ENCODE data around the gene SYCE1L.
A peak's percentile ranks its signal among the peaks of the same experiment; 100 is the strongest.

SYCE1L gene

DNA sequence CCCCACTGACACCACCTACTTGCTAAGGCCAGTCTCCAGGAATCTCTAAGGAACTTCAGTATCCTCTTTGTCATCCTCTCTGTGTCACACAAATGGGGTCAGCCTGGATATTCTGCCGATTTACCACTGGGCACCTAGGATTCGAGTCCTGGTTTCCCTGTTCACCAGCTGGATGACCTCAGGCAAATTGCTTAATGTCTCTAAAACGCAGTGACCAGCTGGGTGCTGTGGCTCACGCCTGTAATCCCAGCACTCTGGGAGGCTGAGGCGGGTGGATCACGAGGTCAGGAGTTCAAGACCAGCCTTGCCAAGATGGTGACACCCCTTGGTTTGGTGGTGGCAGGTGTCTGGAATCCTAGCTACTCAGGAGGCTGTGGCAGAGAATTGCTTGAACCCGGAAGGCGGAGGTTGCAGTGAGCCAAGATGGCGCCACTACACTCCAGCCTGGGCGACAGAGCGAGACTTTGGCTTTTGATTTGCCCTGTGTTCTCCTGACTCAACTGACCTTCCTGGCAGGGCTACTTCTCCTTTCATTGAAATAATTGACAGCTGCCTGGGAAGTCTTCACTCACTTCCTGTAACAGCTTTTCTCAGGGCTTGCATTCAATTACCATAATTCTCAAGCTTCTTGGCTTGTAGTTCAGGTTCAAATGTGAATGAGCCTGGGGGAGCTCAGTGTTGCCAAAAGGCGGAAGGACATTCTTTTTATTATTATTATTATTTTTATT lies 15.4 kb downstream of the SYCE1L start:
- TF ChIP-seq TAF1 (IDR thresholded peaks at IDR 0.05; ENCODE audit: borderline replicate concordance, insufficient read depth, low read length) (no peak), POLR2AphosphoS5 (IDR thresholded peaks at IDR 0.05; ENCODE audit: low read depth, low read length) (0 out of 2 replicates have a peak, but pooled peaks have one; percentile 11)

DNA sequence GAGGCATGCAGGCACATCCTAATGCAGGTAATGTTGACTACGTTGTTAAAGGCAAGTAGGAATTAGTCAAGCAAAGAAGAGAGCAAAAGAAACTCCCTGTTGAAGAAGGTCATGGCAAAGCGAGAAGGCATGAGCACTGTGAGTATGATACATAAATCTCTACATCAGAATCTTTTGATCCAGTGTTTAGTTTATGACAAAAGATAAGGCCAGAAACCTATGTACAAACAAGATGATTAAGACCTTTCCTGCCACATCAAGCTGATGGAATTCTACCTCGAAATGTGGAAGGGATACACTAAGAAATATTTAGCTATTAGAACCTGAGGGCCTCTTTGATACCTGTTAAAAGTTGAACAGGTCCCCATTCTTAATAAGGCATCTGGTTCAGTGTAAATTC lies 20.2 kb downstream of the SYCE1L start:
- TF ChIP-seq FOXP2 (optimal IDR thresholded peaks at IDR 0.05; ENCODE audit: borderline replicate concordance, extremely low read depth, extremely low read length, insufficient read depth) (no peak), TAF1 (IDR thresholded peaks at IDR 0.05; ENCODE audit: borderline replicate concordance, insufficient read depth, low read length) (no peak), POLR2AphosphoS5 (IDR thresholded peaks at IDR 0.05; ENCODE audit: low read depth, low read length) (no peak), SIN3A (IDR thresholded peaks at IDR 0.05; ENCODE audit: borderline replicate concordance, insufficient read depth, low read length) (no peak)
- TF ChIP-seq, protein P1, sequence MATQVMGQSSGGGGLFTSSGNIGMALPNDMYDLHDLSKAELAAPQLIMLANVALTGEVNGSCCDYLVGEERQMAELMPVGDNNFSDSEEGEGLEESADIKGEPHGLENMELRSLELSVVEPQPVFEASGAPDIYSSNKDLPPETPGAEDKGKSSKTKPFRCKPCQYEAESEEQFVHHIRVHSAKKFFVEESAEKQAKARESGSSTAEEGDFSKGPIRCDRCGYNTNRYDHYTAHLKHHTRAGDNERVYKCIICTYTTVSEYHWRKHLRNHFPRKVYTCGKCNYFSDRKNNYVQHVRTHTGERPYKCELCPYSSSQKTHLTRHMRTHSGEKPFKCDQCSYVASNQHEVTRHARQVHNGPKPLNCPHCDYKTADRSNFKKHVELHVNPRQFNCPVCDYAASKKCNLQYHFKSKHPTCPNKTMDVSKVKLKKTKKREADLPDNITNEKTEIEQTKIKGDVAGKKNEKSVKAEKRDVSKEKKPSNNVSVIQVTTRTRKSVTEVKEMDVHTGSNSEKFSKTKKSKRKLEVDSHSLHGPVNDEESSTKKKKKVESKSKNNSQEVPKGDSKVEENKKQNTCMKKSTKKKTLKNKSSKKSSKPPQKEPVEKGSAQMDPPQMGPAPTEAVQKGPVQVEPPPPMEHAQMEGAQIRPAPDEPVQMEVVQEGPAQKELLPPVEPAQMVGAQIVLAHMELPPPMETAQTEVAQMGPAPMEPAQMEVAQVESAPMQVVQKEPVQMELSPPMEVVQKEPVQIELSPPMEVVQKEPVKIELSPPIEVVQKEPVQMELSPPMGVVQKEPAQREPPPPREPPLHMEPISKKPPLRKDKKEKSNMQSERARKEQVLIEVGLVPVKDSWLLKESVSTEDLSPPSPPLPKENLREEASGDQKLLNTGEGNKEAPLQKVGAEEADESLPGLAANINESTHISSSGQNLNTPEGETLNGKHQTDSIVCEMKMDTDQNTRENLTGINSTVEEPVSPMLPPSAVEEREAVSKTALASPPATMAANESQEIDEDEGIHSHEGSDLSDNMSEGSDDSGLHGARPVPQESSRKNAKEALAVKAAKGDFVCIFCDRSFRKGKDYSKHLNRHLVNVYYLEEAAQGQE (IDR thresholded peaks at IDR 0.05; ENCODE audit: insufficient read depth in 1 of 2, low read depth in 2 of 2, low read length in 2 of 2): no peak

DNA sequence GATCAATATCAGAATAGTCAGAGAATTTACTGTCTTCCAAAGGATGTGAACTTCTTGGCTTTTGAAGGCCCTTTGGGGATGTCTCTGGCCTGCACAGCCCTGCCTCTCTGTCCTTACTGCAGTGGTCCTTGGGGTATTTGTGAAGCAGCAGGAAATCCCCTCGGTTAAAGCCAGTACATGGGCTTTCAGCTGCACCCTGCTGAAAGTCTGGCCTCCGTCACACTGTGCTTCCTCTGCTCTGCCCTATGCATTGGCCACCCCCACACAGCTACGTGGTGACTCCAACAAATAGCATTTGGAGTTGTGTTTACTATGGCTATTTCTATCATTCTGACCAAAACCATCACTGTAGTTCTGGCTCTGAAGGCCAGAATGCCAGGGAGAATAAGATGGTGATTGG lies 21.2 kb downstream of the SYCE1L start:
- TF ChIP-seq SIN3A (IDR thresholded peaks at IDR 0.05; ENCODE audit: borderline replicate concordance, insufficient read depth, low read length) (no peak), TAF1 (IDR thresholded peaks at IDR 0.05; ENCODE audit: borderline replicate concordance, insufficient read depth, low read length) (no peak), POLR2AphosphoS5 (IDR thresholded peaks at IDR 0.05; ENCODE audit: low read depth, low read length) (no peak)
- TF ChIP-seq, protein P1 (IDR thresholded peaks at IDR 0.05; ENCODE audit: insufficient read depth in 1 of 2, low read depth in 2 of 2, low read length in 2 of 2): no peak

DNA sequence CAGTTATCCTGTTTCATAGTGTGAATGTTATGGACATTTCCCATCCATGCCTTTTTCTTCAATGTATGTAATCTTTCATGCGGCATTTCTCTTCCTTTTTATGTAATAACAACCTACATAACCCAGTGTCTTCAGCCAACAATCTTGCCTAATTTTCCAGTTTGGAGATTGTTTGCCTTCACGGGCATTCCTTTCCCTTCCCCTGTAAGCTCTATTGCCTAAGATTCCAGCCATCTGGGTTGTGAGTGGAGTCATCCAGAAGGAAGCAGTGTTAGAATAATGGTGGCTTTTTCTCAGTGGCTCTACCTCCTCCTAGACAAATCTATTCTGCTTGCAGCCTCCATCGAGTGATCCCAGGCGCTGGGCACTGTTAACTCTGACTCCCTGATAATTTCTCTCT lies 22.3 kb downstream of the SYCE1L start:
- TF ChIP-seq, protein P1 (IDR thresholded peaks at IDR 0.05; ENCODE audit: insufficient read depth in 1 of 2, low read depth in 2 of 2, low read length in 2 of 2): no peak
- TF ChIP-seq SIN3A (IDR thresholded peaks at IDR 0.05; ENCODE audit: borderline replicate concordance, insufficient read depth, low read length) (no peak), FOXP2 (optimal IDR thresholded peaks at IDR 0.05; ENCODE audit: borderline replicate concordance, extremely low read depth, extremely low read length, insufficient read depth) (no peak), POLR2AphosphoS5 (IDR thresholded peaks at IDR 0.05; ENCODE audit: low read depth, low read length) (no peak), TAF1 (IDR thresholded peaks at IDR 0.05; ENCODE audit: borderline replicate concordance, insufficient read depth, low read length) (no peak)

DNA sequence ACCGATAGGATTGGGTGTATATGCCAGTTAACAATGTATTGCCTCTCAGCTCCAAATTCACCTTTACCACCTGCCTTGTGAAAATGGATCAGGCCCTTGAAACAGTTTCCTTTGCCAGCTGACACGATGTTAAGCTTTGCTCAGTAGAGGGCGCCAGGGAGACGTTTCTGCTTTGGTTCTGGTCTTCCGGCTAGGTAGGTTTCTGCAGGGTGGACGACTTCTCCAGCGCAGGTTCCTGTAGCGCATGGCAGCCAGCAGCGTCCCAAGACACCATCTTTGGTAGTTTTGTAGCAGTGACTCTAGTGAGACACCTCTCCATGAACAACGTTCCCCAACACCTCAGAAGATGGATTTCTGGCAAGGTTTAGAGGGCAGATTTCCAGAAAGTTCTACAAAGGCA lies 24.0 kb downstream of the SYCE1L start:
- TF ChIP-seq POLR2AphosphoS5 (IDR thresholded peaks at IDR 0.05; ENCODE audit: low read depth, low read length) (no peak), SIN3A (IDR thresholded peaks at IDR 0.05; ENCODE audit: borderline replicate concordance, insufficient read depth, low read length) (no peak), FOXP2 (optimal IDR thresholded peaks at IDR 0.05; ENCODE audit: borderline replicate concordance, extremely low read depth, extremely low read length, insufficient read depth) (no peak), TAF1 (IDR thresholded peaks at IDR 0.05; ENCODE audit: borderline replicate concordance, insufficient read depth, low read length) (no peak)
- TF ChIP-seq, protein P1 (IDR thresholded peaks at IDR 0.05; ENCODE audit: insufficient read depth in 1 of 2, low read depth in 2 of 2, low read length in 2 of 2): no peak

Data from PFSK-1 (cell line).